T-helper 2 cell (primary cell): Measurements from ENCODE around the gene RPL7A.
"Not testable (repeated sequence)": the region's sequence is repeated elsewhere in the genome, so short reads cannot be mapped to it uniquely, and the experiment has no call there.

Experiments used
- DNase-seq, 5 experiments: peaks; one replicate each; pipeline versions ENCODE4 v3.0.0 to v3.0.0-alpha.2; 2012 to 2022

Gene RPL7A

DNA sequence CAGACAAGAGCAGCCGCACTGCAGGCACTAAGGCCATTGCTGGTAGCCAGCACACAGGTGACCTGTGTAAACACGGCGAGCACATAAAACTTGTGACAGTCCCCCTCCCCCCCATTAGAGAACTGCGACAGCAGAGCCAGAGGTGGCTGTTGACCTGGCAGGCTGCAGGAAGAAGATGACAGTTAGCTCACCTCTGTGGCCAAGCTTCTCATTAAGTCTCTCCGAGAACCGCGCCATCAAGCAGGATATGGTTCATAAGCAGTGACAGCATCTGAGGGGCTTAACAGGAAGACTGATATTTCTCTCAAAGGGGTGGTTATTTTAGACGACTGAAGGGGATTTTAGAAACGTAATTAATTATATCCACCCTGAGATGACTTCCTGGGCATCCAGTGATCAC is 22.7 kb downstream of the RPL7A start:
- peak in 3 of 5 experiments; percentile 26 to 88 (median 75) for DNase-seq

- peak in 4 of 5 experiments; percentile 58 to 88 (median 72) for DNase-seq
Measured at GRCh38 chr9:133371261-133371711, 23.3 kb downstream of the RPL7A start.

GRCh38 chr9:133372144-133372543 is 24.1 kb downstream of the RPL7A start:
- no peak for DNase-seq

GRCh38 chr9:133374612-133375115 is 26.6 kb downstream of the RPL7A start:
- peak in 2 of 5 experiments; percentile 54 to 87 for DNase-seq

GRCh38 chr9:133375116-133375723 is 27.2 kb downstream of the RPL7A start:
- DNase-seq, result peak in 1 of 5 experiments; percentile 38

- DNase-seq, result peak; percentile 88 to 97 (median 91)
Measured at GRCh38 chr9:133375724-133376654, 28.0 kb downstream of the RPL7A start, which contains the start of the genes STKLD1 and SURF4. STKLD1 (plus strand) TSS chr9:133376366; CDS start chr9:133376474, 108 bp downstream. SURF4 (minus strand) TSS chr9:133376060; CDS start chr9:133375969, 91 bp downstream.

DNA sequence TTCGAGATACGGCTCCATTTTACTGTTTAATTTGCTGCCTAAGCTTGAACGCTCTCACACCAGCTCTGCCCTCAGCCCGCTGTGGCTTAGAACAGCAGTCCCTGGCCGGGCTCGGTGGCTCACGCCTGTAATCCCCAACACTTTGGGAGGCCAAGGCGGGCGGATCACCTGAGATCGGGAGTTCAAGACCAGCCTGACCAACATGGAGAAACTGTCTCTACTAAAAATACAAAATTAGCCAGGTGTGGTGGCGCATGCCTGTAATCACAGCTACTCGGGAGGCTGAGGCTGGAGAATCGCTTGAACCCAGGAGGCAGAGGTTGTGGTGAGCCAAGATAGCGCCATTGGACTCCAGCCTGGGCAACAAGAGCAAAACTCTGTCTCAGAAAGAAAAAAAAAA is 29.3 kb downstream of the RPL7A start:
- DNase-seq, result not testable (repeated sequence)

DNA sequence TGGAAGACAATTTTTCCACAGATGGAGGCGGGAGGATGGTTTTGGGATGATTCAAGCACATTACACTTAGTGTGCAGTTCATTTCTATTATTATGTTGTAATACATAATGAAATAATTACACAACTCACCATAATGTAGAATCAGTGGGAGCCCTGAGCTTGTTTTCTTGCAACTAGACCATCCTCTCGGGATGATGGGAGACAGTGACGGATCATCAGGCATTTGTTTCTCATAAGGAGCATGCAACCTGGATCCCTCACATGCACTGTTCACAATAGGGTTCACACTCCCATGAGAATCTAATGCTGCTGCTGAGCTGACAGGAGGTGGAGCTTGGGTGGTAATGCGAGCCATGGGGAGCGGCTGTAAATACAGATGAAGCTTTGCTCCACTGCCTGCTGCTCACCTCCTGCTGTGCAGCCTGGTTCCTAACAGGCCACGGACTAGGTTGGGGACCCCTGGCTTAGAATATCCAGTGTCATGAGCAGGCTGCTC is 29.8 kb downstream of the RPL7A start:
- DNase-seq, result no peak

DNA sequence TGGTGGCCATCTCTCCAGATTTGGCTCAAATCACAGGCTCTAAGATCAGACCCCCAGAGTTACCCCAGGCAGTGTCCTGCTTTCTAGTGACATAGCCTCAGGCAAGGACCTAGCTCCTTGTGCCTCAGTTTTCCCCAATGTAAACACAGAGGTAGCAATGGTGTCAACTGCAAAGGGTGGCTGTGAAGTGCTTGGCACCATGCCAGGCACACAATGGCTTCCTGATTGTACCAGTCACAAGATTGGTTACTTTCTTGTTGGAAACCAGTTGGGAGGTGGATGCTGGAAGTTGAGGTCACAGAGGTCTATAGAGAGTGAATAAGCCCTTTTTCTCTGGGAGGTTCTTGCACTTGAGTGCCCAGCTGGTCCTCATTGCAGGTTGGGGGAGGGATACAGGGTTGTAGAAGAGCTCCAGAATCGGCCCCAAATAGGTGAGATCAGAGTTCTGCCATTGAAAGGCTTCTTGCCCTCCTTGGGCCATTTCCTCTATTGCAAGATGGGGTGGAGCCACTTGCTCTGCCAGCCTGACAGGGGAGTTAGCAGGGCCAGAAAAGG is 30.5 kb downstream of the RPL7A start:
- no peak for DNase-seq

DNA sequence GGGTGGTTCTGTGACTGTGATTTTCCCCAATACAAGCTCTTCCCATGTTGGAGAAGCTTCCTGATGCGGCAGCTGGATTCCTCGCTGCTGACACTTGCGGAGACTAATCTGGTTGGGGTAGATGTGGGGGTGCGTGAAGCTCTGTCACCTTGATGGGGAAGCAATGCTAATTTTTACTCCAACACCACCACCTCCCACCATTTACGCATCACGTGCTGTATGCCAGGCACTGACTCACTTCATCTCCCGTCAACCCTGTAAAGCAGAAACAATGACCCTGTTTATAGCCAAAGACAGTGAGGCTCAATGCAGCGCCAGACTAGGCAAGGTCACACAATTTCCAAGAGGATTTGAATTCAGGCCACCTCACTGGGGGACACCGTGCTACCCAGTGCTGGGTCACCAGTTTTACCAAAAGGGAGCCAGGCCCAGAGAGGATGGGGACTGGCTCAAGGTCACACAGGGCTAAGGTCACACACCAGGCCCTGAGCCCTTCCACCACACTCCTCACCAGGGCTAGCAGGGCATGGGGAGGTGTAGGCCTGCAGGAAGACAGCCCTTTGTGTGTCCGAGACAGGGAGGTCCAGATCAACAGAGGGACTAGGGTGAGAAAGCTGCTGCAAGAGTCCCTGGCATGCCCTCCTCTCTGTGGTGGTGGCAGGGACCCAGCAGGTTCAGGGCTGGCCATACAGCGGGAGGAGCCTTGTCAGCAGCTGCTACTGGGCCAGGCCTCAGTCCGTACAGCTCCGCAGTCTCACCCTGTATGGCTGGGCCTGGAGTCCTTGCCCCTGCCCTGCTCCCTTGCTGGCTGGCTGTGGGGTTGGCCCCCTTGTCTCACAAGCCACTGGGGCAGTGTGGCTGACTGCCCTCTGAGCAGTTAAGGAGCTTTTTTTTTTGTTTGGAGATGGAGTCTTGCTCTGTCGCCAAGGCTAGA is 31.4 kb downstream of the RPL7A start:
- DNase-seq, result no peak

DNA sequence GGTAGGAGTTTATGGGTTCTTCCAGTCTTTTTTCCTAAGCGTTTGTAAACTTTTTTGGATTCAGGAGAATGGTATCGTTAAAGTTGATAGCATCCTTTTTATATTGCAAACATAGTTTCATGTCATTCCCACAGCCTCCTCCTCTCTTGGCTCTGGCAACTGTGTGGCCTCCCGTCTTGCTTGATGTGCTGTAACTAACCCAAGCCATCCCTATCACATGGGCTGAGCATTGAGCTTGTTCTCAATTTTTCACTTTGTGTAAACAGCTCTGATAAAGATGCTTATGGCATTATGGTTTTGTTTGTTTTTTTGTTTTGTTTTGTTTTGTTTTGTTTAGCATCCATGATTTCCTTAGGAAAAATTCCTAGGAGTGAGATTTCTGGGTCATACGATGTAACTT is 32.7 kb downstream of the RPL7A start:
- no peak for DNase-seq

DNA sequence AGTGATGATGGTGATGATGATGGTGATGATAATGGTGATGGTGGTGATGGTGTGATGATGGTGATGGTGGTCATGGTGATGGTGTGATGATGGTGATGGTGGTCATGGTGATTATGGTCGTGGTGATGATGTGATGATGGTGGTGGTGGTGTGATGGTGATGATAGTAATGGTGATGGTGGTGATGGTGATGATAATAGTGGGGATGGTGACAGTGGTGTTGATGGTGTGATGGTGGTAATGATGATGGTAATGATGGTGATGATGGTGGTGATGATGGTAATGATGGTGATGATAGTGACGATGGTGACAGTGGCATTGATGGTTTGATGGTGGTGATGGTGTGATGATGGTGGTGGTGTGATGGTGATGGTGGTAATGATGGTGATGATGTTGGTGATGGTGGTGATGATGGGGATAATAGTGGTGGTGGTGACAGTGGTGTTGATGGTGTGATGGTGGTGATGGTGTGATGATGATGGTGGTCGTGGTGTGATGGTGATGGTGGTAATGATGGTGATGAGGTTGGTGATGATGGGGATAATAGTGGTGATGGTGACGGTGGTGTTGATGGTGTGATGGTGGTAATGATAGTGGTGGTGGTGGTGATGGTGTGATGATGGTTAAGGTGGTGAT is 34.6 kb downstream of the RPL7A start:
- no peak for DNase-seq

DNA sequence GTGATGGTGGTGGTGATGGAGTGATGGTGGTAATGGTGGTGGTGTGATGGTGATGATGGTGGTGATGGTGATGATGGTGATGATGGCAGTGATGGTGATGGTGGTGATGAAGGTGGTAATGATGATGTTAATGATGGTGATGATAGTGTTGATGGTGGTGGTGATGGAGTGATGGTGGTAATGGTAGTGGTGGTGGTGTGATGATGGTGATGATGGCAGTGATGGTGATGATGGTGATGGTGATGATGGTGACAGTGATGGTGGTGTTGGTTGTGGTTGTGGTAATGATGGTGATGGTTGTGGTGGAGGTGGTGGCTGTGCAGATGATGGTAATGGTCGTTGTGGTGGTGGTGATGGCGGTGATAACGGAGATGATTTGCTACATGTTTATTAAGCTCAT is 35.4 kb downstream of the RPL7A start:
- no peak for DNase-seq

DNA sequence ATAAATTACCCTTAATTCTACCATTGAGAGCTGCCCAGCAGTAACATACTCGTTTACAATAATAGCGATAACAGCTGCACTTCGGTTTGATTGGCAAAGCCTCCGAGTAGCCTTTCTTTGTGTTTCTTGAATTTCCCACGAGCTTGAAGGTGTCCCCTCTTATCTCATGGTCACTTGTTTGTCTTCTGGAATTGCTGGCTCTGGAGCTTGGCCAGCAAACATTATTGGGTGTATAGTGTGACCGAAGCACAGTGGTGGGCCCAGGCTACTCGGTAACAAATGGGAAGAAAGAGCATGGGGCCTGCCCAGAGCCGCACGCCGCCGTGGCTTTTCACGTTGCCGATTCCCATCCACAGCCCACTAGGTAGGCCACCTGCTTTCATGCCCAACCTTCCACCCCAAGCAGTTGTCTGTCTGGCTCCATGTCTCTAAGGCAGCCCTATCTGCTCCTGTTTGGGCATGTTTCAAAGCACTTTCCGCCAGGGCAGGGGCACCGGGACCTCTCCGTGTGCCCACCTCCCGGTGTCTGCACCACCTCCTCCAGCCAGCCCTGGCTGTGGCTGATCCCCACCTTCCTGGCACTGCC is 36.8 kb downstream of the RPL7A start:
- no peak for DNase-seq

DNA sequence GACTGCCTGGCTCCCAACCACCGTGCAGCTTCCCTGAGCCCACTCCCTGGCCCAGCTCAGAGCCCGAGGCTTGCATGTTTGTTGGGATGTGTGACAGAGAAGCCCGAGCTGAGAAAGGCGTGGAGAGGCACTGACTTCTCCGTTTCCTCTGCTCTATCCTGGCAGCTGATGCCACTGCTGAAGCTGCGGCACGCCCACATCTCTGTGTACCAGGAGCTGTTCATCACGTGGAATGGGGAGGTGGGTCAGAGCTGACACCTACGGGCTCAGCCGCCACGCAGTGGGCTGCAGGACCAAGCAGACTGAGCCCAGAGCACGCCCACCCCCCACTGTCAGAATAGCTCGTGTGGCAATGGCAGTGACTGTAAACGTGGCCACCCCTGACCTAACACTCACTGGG is 37.4 kb downstream of the RPL7A start:
- no peak for DNase-seq

GRCh38 chr9:133386338-133386737 is 38.3 kb downstream of the RPL7A start:
- DNase-seq, result no peak

DNA sequence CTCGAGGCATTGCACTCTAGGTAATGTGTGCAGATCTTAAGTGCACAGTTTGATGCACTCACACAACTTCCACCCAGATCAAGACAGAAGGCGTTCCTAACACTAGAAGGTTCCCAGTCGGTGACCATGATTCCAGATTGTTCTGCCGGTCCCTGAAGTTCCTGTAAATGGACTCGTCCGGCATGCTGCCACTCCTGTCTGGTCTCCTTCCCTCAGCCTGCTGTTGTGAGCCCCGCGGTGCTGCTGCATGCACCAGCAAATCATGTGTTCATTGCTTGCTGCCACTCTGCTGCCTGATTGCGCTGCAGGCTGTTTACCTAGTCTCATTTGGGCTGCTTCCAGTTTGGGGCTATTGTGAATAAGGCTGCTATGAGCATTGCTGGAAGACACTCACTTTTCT is 39.7 kb downstream of the RPL7A start:
- DNase-seq, result no peak

- DNase-seq, result no peak
Measured at GRCh38 chr9:133389025-133389557, 41.1 kb downstream of the RPL7A start.

DNA sequence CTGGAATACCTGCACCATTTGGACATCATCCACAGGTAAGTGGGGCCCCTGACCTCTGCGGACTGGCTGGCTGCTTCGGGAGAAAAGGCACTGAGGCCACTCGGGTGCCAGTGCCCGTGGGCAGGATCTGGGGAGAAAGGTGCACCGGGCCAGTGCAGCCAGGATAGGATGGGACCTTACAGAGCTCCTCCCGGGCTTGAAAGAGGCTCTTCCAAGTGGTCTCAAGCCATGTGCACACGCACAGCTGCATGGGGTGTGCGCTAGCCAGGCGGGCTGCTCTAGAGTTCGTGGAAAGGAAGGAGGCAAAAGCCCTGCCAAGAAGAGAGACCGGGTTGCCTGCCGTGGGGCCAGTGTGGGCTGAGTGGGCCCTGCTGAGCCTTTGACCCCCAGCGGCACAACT is 41.5 kb downstream of the RPL7A start:
- no peak for DNase-seq

DNA sequence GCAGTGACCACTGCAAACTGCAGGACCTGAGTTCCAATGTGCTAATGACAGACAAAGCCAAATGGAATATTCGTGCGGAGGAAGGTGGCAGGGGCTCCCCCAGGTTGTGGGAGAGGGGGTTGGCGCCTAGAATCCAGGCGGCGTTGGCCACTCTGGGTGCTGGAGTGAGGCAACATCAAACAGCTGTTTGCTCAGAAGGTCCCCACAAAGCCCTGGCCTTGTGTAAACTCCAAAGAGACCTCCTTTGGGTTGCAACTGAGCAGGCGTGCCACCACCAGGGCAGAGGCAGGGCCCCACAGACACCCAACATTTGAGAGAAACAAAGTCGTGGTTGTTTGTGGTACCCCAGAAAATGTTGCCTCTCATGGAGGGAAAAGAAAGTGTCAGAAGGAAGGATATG is 42.7 kb downstream of the RPL7A start:
- DNase-seq, result no peak

- DNase-seq, result not testable (repeated sequence)
Measured at GRCh38 chr9:133391449-133391848, 43.4 kb downstream of the RPL7A start.
